SH-SY5Y (cell line): Measurements from ENCODE around the gene ACSL3.

Experiments
- GATA2 ChIP-seq: IDR thresholded peaks from 2 replicates; pipeline ENCODE4 v1.6.1; 2011; ENCODE audit warnings: mild to moderate bottlenecking, low read depth, low read length
- GATA3 ChIP-seq: IDR thresholded peaks from 2 replicates; pipeline ENCODE4 v1.6.1; 2011; ENCODE audit warnings: low read depth, mild to moderate bottlenecking, low read length, moderate library complexity

DNA sequence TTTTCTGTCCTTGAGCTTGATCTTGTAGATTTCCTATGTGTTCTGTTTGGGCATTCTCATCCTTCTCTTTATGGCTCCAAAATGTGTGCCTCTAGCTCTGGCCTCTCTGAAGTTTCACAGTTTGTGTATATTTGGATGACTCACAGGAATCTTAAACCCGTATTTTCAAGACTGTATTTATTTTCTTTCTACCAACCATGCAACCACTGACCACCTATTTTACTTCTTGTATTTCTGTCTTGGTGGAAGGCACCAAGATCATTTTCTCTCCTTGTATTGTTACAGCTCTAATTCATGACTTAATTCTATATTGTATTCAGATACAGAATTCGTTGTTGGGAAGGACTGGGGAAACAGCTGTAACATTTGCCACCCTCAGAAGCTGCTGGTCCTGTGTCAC lies 39.5 kb downstream of the ACSL3 start:
- TF ChIP-seq GATA3 (no peak), GATA2 (no peak)
